ENCODE results near the gene CNRIP1.

- TF ChIP-seq CTCF (IDR thresholded peaks at IDR 0.05) (no peak), POLR2A (IDR thresholded peaks at IDR 0.05) (no peak)
Observed at GRCh38 chr2:68333009-68333408, 13.3 kb upstream of the CNRIP1 start.
